Activated T-helper 1 cell treated with Interleukin-2 at 50 U/mL for 16 hours (primary cell): ENCODE measurements around the gene BMPR1A.
"Not testable (repeated sequence)": the region's sequence is repeated elsewhere in the genome, so short reads cannot be mapped to it uniquely, and the experiment has no call there.

Source experiments
- DNase-seq: peaks from one replicate; pipeline ENCODE4 v3.0.0-alpha.2; 2020; ENCODE audit warnings: low read depth

BMPR1A gene

DNA sequence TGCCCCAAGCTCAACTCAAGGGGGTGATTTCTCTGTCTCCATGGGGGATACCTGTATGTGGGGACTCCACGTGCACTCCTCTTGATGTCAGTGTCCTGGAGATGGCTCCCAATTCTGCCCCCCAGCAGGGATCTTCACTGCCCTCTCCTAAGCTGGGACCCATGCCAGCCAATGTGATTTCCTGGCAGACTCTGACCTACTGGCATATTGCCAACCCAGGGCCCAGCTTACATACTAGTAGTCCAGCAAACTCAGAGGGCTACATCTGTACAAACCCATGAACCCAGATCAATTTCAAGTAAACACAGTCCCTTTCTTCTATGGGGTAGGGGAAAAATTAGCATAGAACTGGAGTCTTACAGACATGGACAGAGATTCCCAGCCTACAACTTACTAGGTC lies 26.2 kb upstream of the BMPR1A start:
- no peak for DNase-seq

GRCh38 chr10:86732771-86733170 lies 23.6 kb upstream of the BMPR1A start:
- no peak for DNase-seq

GRCh38 chr10:86733260-86733671 lies 23.2 kb upstream of the BMPR1A start:
- no peak for DNase-seq

DNA sequence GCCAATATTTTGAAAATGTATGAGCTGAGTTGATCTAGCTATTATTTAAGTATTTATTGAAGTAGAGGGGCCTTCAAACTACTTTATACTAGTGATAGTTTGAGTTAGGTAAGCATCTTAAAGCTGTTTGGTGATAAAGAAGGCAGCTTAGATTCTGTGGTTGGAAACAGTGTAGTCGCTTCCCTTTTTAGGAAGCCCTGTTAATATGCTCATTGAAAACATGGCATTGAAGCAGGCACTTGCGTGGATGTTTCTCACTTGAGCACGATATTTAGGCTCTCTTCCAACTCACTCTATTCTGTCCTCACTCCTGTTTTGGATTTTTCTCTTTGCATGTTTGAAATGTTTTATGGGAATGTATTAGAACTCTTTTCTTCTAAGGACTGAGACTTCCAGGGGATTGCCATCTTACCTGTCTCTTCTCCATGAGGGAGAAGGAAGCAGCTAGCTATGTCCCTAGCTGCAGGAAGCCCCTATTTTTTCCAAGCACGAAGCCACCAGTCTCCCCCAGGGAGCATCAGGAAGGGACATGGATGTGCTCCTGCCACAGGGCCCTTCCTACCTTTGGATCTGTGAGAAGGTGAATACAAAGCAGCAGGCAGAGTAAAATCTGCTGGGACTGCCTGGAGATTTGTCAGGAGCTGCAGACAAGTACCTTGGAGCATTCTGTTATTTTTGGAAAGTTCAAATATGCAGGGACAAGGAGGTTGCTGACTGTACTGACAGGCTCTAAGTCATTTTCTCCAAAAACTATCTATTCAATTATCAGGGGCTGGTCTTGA lies 22.0 kb upstream of the BMPR1A start:
- no peak for DNase-seq

DNA sequence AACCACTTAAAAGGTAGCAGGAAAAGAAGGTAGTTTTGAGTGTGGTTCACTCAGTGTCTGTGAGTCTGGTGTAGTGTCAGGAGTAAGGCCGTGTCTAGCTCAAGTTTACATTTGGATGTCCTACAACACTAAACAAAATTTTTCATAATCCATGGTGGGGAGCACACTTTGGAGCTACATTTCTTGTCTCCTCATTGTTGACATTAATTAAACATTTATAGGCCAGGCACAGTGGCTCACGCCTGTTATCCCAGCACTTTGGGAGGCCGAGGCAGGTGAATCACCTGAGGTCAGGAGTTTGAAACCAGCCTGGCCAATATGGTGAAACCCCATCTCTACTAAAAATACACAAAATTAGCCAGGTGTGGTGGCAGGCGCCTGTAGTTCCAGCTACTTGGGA lies 21.1 kb upstream of the BMPR1A start:
- DNase-seq = not testable (repeated sequence)

DNA sequence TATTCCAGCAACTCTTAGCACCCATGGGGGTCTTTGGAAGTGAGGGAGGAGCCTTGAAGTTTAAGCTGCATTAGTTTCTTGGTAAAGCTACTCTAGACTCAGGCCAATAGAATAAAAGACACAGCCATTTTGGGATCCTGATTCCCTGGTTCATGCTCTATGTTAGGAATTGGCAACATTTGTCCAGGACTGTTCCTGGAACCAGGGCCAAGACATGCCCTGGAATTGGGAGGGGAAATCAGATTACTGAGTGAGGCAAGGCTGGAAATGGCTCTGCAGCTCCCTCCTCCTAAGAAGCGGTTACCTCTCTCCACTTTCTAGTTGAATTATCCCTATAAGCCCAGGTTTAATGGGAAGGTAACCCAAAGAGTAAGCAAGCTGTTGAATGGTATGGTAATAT lies 14.2 kb upstream of the BMPR1A start:
- no peak for DNase-seq

GRCh38 chr10:86744067-86744725 lies 12.2 kb upstream of the BMPR1A start:
- no peak for DNase-seq

- no peak for DNase-seq
Observed at GRCh38 chr10:86747796-86748581, 8.4 kb upstream of the BMPR1A start.

GRCh38 chr10:86749854-86750253 lies 6.6 kb upstream of the BMPR1A start:
- no peak for DNase-seq

GRCh38 chr10:86751477-86751876 lies 4.9 kb upstream of the BMPR1A start:
- no peak for DNase-seq

- DNase-seq = no peak
Observed at GRCh38 chr10:86752311-86752710, 4.1 kb upstream of the BMPR1A start.

DNA sequence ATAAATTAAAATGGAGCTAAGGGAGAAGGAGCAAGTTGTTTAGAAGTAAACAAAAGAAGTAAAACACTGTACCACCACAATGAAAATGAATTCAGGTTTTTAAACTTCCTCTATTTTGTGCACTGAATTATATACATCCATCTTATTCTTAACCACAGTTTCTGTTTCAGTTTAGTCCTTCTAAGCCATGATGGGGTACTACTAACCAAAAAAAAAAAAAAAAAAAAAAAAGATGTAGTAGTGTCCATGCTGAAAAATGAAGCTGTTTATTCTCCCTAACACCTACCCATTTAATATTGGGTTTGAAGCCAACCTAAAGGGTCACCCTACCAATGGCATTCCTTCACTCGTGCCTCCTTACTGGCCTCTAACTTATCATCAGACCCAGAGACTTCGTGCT lies 3.4 kb upstream of the BMPR1A start:
- no peak for DNase-seq

- no peak for DNase-seq
Observed at GRCh38 chr10:86753638-86754434, 2.6 kb upstream of the BMPR1A start.

- DNase-seq = no peak
Observed at GRCh38 chr10:86755454-86755739, 1.0 kb upstream of the BMPR1A start.

DNA sequence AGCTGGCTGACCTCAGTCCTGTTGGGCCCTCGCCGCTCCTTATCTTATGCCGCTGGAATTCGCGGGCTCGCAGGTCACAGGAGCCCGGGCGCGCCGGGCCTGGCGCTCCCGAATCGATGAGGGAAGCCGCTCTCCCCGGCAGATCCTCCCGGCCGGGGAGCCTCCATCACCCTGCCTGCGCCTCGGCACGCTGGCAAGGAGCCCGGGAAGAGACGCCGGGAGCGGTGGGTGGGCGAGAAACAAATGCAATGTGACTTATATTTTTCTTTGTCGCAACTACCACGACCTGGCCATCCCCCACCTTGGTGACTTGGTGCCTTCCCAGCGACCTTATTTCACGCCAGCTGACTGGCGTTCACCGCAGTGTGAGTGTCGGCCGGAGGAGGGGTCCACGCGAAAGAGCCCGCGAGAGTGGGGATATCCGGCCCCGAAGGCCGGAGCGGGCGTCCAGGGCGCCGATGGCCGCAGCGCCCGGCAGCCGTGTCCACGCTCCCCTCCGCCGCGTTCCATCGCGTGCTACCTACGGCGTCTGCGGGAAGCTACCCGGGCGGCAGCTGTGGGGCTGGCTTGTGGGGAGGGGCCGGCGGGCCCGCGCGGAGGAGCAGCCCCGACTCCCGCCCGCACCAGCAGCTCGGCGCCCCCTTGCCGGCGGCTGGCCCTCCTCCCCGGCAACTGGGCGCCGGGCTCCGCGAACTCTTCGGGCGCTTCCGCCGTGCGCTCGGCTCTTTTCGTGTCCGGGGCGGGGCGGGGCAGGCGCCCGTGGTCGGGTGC lies 494 bp upstream of the BMPR1A start:
- DNase-seq = peak; percentile 80

- no peak for DNase-seq
Observed at GRCh38 chr10:86757113-86757972, 924 bp downstream of the BMPR1A start.

GRCh38 chr10:86758189-86759072 lies 2.0 kb downstream of the BMPR1A start:
- DNase-seq = no peak

- no peak for DNase-seq
Observed at GRCh38 chr10:86759073-86759672, 2.8 kb downstream of the BMPR1A start.

DNA sequence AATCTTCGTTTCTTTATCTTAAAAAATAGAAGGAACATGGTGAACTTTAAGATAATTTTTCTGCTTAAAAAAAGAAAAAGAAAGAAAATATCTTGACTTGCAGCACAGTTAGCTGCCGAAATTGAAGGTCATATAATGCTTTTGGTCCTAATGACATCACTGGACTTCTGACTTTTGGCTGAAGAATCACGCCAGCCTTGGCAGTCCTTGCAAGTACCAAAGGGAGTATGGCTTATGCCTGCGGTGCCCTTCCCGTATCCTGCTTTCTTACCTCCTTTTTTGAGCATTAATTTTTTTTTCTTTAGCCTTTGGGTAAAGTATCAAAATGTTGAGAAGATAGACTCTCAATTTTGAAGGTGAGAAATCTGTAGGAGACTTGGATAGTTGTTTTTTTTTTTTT lies 7.0 kb downstream of the BMPR1A start:
- DNase-seq = no peak
